Epidermal melanocyte (primary cell): ENCODE measurements around the gene WDFY3.

Source experiments
- DNase-seq: peaks from one replicate; pipeline ENCODE4 v3.0.0; 2011; ENCODE audit warnings: low spot score; ENCODE audit not compliant: insufficient read length

The WDFY3 gene

GRCh38 chr4:84626673-84627072, 339.8 kb downstream of the WDFY3 start:
- DNase-seq = no peak

GRCh38 chr4:84623661-84624060, 342.8 kb downstream of the WDFY3 start:
- DNase-seq = no peak

- DNase-seq = no peak
These were observed 343.5 kb downstream of the WDFY3 start for GRCh38 chr4:84622959-84623358.
